Measurements from ENCODE around the gene UGGT2.

GRCh38 chr13:96081888-96082287 is 28.7 kb upstream of the UGGT2 start:
- no peak for TF ChIP-seq CTCF (IDR thresholded peaks at IDR 0.05)
- TF ChIP-seq POLR2AphosphoS5 (IDR thresholded peaks at IDR 0.05), result no peak
